SK-N-SH treated with all-trans-retinoic acid at 6 μM for 48 hours (cell line): ENCODE data around the gene TAF11L8.
"Not testable (repeated sequence)": the region's sequence is repeated elsewhere in the genome, so short reads cannot be mapped to it uniquely, and the experiment has no call there.

Experiments
- CSRNP3 ChIP-seq: fragments of 250-450 bp; sonication (Bioruptor Pico); IDR thresholded peaks from 2 replicates; pipeline ENCODE4 v1.5.1; 2021; ENCODE audit warnings: mild to moderate bottlenecking, moderate library complexity
- ISL1 ChIP-seq: fragments of 250-450 bp; sonication (Bioruptor Pico); IDR thresholded peaks from 2 replicates; pipeline ENCODE4 v2.1.2; 2022; ENCODE audit warnings: mild to moderate bottlenecking, moderate library complexity

GRCh38 chr5:17603880-17604279 is 13.1 kb upstream of the TAF11L8 start, which contains the start of gene TAF11L11:
- not testable (repeated sequence) for TF ChIP-seq CSRNP3, ISL1 (CRISPR knock-in tag)
